CD4-positive, alpha-beta memory T cell (primary cell): ENCODE measurements around the gene NTNG2. TPM values are rescaled to one million over a fixed set of nuclear protein-coding genes. Genes with fewer than 3 reads are reported as not detected.

Source experiments
- CTCF ChIA-PET: fragments of 350-600 bp; sonication (Branson Sonifier 250); formaldehyde crosslinking; loops from one replicate; lab custom pipeline; 2021; ENCODE audit warnings: inconsistent platforms; ENCODE audit not compliant: partially characterized antibody; lab: Charles Lee
- POLR2A ChIA-PET: fragments of 350-600 bp; sonication (Branson Sonifier 250); formaldehyde crosslinking; loops from one replicate; lab custom pipeline; 2021; ENCODE audit not compliant: partially characterized antibody; lab: Charles Lee
- DNase-seq, 5 donors: peaks; one replicate each; pipeline versions ENCODE4 v3.0.0 to v3.0.0-alpha.2; 2020 to 2022; ENCODE audit warnings: mixed read lengths in 1 of 5
- H3K27ac ChIP-seq: one replicate; pipeline ENCODE4 v1.7.0; 2013; ENCODE audit warnings: low read depth, low read length
- H3K27me3 ChIP-seq: 2 replicates; pipeline ENCODE4 v1.7.0; 2013; ENCODE audit warnings: mild to moderate bottlenecking, low read length, moderate library complexity; ENCODE audit not compliant: insufficient read depth
- H3K36me3 ChIP-seq: 2 replicates; pipeline ENCODE4 v1.7.0; 2013; ENCODE audit warnings: mild to moderate bottlenecking, low read length, moderate library complexity; ENCODE audit not compliant: insufficient read depth
- H3K4me1 ChIP-seq: 2 replicates; pipeline ENCODE4 v1.7.0; 2013; ENCODE audit warnings: mild to moderate bottlenecking, low read length, moderate library complexity; ENCODE audit not compliant: insufficient read depth
- H3K4me3 ChIP-seq, 2 donors: one replicate each; pipeline ENCODE4 v1.7.0; 2013; ENCODE audit warnings: low read length in 2 of 2, mild to moderate bottlenecking in 1 of 2
- H3K9me3 ChIP-seq, 2 donors: one replicate each; pipeline ENCODE4 v1.7.0; 2013; ENCODE audit warnings: low read length in 2 of 2, control low read depth in 1 of 2; ENCODE audit not compliant: control insufficient read depth in 1 of 2
- H3K27ac Mint-ChIP-seq, 7 donors: one replicate each; pipeline ENCODE4 v1.8.0; 2020 to 2021; ENCODE audit warnings: mixed read lengths in 7 of 7, mild to moderate bottlenecking in 6 of 7, inconsistent platforms in 3 of 7, moderate library complexity in 3 of 7
- H3K27me3 Mint-ChIP-seq, 2 donors: one replicate each; pipeline ENCODE4 v1.8.0; 2020 to 2021; ENCODE audit warnings: mixed read lengths in 2 of 2
- H3K36me3 Mint-ChIP-seq, 2 donors: one replicate each; pipeline ENCODE4 v1.8.0; 2020 to 2021; ENCODE audit warnings: mixed read lengths in 2 of 2, inconsistent platforms in 1 of 2, mild to moderate bottlenecking in 1 of 2
- H3K4me1 Mint-ChIP-seq, 4 donors: one replicate each; pipeline ENCODE4 v1.8.0; 2020 to 2021; ENCODE audit warnings: mixed read lengths in 4 of 4, mild to moderate bottlenecking in 1 of 4
- H3K4me3 Mint-ChIP-seq, 8 donors: one replicate each; pipeline ENCODE4 v1.8.0; 2020 to 2021; ENCODE audit warnings: mixed read lengths in 8 of 8, mild to moderate bottlenecking in 7 of 8, moderate library complexity in 6 of 8, inconsistent platforms in 3 of 8
- H3K9me3 Mint-ChIP-seq, 8 donors: one replicate each; pipeline ENCODE4 v1.8.0; 2020 to 2021; ENCODE audit warnings: mixed read lengths in 8 of 8, mild to moderate bottlenecking in 5 of 8, inconsistent platforms in 3 of 8, moderate library complexity in 1 of 8
- intact Hi-C: fragments of 100-400 bp; cut with micrococcal nuclease; formaldehyde crosslinking; loops from one replicate; pipeline ENCODE4 v1.15.1; 2023
- polyA plus RNA-seq, 2 donors: library from polyadenylated mRNA; unstranded; fragments of 300-500 nt; fragmentation: Illumina TruSeq; gene quantifications; one replicate each; pipeline ENCODE4 v1.2.3, GENCODE V29; 2021
- total RNA-seq, 2 experiments: library from RNA; stranded (reverse); gene quantifications; one replicate each; pipeline ENCODE4 v1.2.3, GENCODE V29; 2021

Gene NTNG2
- total and polyA plus RNA-seq, 4 experiments from 2014 or later: 1.0 to 8.8 (median 3.6) TPM

- CTCF ChIA-PET: no interaction called here
- POLR2A ChIA-PET: no interaction called here
- peaks cover 15% of the 10 kb centered on the region for H3K4me1 ChIP-seq
- no peaks in the 10 kb centered on the region for H3K36me3 ChIP-seq
- H3K27ac ChIP-seq: no peak overlapping the region
- no peaks in the 10 kb centered on the region for H3K9me3 ChIP-seq
- intact Hi-C loops: no loop called here
- Mint-ChIP-seq H3K36me3 (peaks cover 0 to 4% of the 10 kb centered on the region in 2 donors), H3K4me3 (peak overlapping the region in 1 of 8 donors; percentile 51), H3K27ac (no peak overlapping the region), H3K9me3 (peaks cover 0 to 5% (median 0%) of the 10 kb centered on the region in 8 donors), H3K27me3 (peaks cover 32 to 40% of the 10 kb centered on the region in 2 donors), H3K4me1 (peaks cover 5 to 15% (median 11%) of the 10 kb centered on the region in 4 donors)
- no peak overlapping the region for H3K4me3 ChIP-seq
- no peak for DNase-seq
- H3K27me3 ChIP-seq: peaks cover 14% of the 10 kb centered on the region
Measured at GRCh38 chr9:132164604-132165362, 2.9 kb downstream of the NTNG2 start.

GRCh38 chr9:132166599-132166998 is 4.7 kb downstream of the NTNG2 start:
- Mint-ChIP-seq H3K27ac (no peak overlapping the region), H3K36me3 (peaks cover 0 to 2% of the 10 kb centered on the region in 2 donors), H3K4me3 (peak overlapping the region in 1 of 8 donors; percentile 17), H3K27me3 (peaks cover 34 to 40% of the 10 kb centered on the region in 2 donors), H3K9me3 (peaks cover 0 to 5% (median 0%) of the 10 kb centered on the region in 8 donors), H3K4me1 (peaks cover 3 to 12% (median 8%) of the 10 kb centered on the region in 4 donors)
- peak in 2 of 5 donors; percentile 6 to 11 for DNase-seq
- Histone ChIP-seq H3K36me3 (no peaks in the 10 kb centered on the region), H3K27ac (no peak overlapping the region), H3K4me1 (peaks cover 15% of the 10 kb centered on the region), H3K4me3 (no peak overlapping the region), H3K9me3 (no peaks in the 10 kb centered on the region), H3K27me3 (peaks cover 14% of the 10 kb centered on the region)
- POLR2A ChIA-PET: no interaction called here
- intact Hi-C loops: no loop called here
- CTCF ChIA-PET: interaction anchor here (1.1 kb wide), 1 partner anchor 72 kb away, joined by 3 read pairs; no protein-coding TSS in a partner anchor

DNA sequence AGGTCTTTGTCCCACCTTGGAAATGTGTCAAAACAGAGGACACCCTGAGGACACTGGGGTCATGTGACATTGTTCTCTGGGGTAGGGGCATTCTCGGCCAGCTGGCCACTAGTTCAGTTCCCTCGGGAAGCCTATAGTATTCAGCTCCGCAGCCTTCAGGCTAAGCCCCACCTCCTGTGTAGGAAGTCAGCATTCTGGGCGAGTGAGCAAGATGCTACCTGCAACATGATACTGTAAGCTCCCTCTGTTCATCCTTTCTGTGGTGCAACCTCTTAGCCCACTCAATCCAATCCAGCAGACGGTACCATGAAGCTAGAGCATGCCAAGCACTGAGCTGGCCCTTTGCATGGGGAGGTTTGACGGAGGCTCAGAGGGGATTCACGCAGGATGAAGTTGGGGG is 5.3 kb downstream of the NTNG2 start:
- Histone ChIP-seq H3K4me3 (no peak overlapping the region), H3K9me3 (no peaks in the 10 kb centered on the region), H3K27ac (no peak overlapping the region), H3K4me1 (peaks cover 15% of the 10 kb centered on the region), H3K27me3 (peaks cover 14% of the 10 kb centered on the region), H3K36me3 (no peaks in the 10 kb centered on the region)
- DNase-seq: no peak
- peaks cover 3 to 9% (median 8%) of the 10 kb centered on the region in 4 donors for H3K4me1 Mint-ChIP-seq
- intact Hi-C loops: no loop called here
- ChIA-PET CTCF (interaction anchor here (1.3 to 6.2 kb wide), 4 partner anchors 8 to 85 kb away, joined by 3 to 69 read pairs (median 6); no protein-coding TSS in a partner anchor), POLR2A (no interaction called here)
- peaks cover 33 to 42% of the 10 kb centered on the region in 2 donors for H3K27me3 Mint-ChIP-seq
- H3K4me3 Mint-ChIP-seq: no peak overlapping the region
- peaks cover 0 to 5% (median 0%) of the 10 kb centered on the region in 8 donors for H3K9me3 Mint-ChIP-seq
- peaks cover 0 to 2% of the 10 kb centered on the region in 2 donors for H3K36me3 Mint-ChIP-seq
- no peak overlapping the region for H3K27ac Mint-ChIP-seq

- H3K27me3 Mint-ChIP-seq: peaks cover 31 to 42% of the 10 kb centered on the region in 2 donors
- peaks cover 0 to 3% (median 0%) of the 10 kb centered on the region in 8 donors for H3K9me3 Mint-ChIP-seq
- CTCF ChIA-PET: interaction anchor here (1.3 to 6.2 kb wide), 4 partner anchors 66 to 84 kb away, joined by 3 to 69 read pairs (median 6); no protein-coding TSS in a partner anchor
- H3K4me3 Mint-ChIP-seq: no peak overlapping the region
- no peak overlapping the region for H3K27ac ChIP-seq
- H3K27me3 ChIP-seq: peaks cover 14% of the 10 kb centered on the region
- DNase-seq: no peak
- H3K27ac Mint-ChIP-seq: no peak overlapping the region
- no peaks in the 10 kb centered on the region for H3K36me3 Mint-ChIP-seq
- intact Hi-C loops: no loop called here
- H3K4me3 ChIP-seq: no peak overlapping the region
- peaks cover 1 to 5% (median 4%) of the 10 kb centered on the region in 4 donors for H3K4me1 Mint-ChIP-seq
- peaks cover 8% of the 10 kb centered on the region for H3K4me1 ChIP-seq
- POLR2A ChIA-PET: no interaction called here
- no peaks in the 10 kb centered on the region for H3K36me3 ChIP-seq
- H3K9me3 ChIP-seq: no peaks in the 10 kb centered on the region
Measured at GRCh38 chr9:132168347-132168746, 6.5 kb downstream of the NTNG2 start.

DNA sequence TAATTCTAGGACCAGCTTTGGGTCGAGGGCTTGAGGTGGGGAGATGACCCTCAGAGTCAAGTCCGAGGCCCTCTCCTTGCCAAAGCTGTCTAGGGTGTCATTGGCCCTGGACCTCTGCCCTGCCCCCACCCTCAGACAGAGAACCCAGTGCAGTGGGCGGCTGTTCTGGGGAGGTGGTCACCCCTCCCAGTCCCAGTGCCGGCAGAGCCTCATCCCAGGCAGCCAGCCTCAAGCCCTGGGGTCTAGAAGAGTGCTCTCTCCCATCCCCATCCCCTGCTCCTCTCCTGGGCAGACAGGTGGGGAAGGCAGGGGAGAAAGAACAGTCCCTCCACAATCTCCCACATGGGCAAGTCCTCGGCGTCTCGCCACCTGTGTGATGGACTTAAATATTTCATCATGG is 7.0 kb downstream of the NTNG2 start:
- intact Hi-C loops: loop anchor here (1.0 kb wide), 1 partner anchor 67 kb away; no protein-coding TSS in a partner anchor
- CTCF ChIA-PET: interaction anchor here (1.3 to 6.2 kb wide), 5 partner anchors 31 to 93 kb away, joined by 4 to 69 read pairs (median 5); no protein-coding TSS in a partner anchor
- Mint-ChIP-seq H3K4me3 (no peak overlapping the region), H3K27ac (no peak overlapping the region), H3K36me3 (no peaks in the 10 kb centered on the region), H3K4me1 (peaks cover 1 to 3% (median 2%) of the 10 kb centered on the region in 4 donors), H3K27me3 (peaks cover 31 to 39% of the 10 kb centered on the region in 2 donors), H3K9me3 (peaks cover 0 to 2% (median 0%) of the 10 kb centered on the region in 8 donors)
- no peaks in the 10 kb centered on the region for H3K36me3 ChIP-seq
- H3K4me3 ChIP-seq: no peak overlapping the region
- peaks cover 3% of the 10 kb centered on the region for H3K4me1 ChIP-seq
- POLR2A ChIA-PET: no interaction called here
- DNase-seq: no peak
- H3K27ac ChIP-seq: no peak overlapping the region
- H3K9me3 ChIP-seq: no peaks in the 10 kb centered on the region
- peaks cover 11% of the 10 kb centered on the region for H3K27me3 ChIP-seq

GRCh38 chr9:132169672-132170392 is 8.0 kb downstream of the NTNG2 start:
- intact Hi-C loops: loop anchor here (1.0 kb wide), 1 partner anchor 66 kb away; no protein-coding TSS in a partner anchor
- ChIA-PET POLR2A (interaction anchor here (0.9 kb wide), 1 partner anchor 67 kb away, joined by 4 read pairs; no protein-coding TSS in a partner anchor), CTCF (interaction anchor here (0.7 to 6.2 kb wide), 7 partner anchors 10 to 92 kb away, joined by 3 to 69 read pairs (median 5); no protein-coding TSS in a partner anchor)
- DNase-seq: peak in 4 of 5 donors; percentile 42 to 55 (median 44)
- H3K9me3 Mint-ChIP-seq: no peaks in the 10 kb centered on the region
- H3K9me3 ChIP-seq: no peaks in the 10 kb centered on the region
- H3K27ac Mint-ChIP-seq: peak overlapping the region in 2 of 7 donors; percentile 31 to 32
- no peaks in the 10 kb centered on the region for H3K4me1 Mint-ChIP-seq
- H3K36me3 Mint-ChIP-seq: no peaks in the 10 kb centered on the region
- peaks cover 29 to 34% of the 10 kb centered on the region in 2 donors for H3K27me3 Mint-ChIP-seq
- H3K4me3 Mint-ChIP-seq: peak overlapping the region in 1 of 8 donors; percentile 20
- peaks cover 5% of the 10 kb centered on the region for H3K27me3 ChIP-seq
- H3K27ac ChIP-seq: no peak overlapping the region
- no peak overlapping the region for H3K4me3 ChIP-seq
- H3K36me3 ChIP-seq: no peaks in the 10 kb centered on the region
- no peaks in the 10 kb centered on the region for H3K4me1 ChIP-seq
